Measurements from ENCODE around the gene SETD3.

SETD3 gene

DNA sequence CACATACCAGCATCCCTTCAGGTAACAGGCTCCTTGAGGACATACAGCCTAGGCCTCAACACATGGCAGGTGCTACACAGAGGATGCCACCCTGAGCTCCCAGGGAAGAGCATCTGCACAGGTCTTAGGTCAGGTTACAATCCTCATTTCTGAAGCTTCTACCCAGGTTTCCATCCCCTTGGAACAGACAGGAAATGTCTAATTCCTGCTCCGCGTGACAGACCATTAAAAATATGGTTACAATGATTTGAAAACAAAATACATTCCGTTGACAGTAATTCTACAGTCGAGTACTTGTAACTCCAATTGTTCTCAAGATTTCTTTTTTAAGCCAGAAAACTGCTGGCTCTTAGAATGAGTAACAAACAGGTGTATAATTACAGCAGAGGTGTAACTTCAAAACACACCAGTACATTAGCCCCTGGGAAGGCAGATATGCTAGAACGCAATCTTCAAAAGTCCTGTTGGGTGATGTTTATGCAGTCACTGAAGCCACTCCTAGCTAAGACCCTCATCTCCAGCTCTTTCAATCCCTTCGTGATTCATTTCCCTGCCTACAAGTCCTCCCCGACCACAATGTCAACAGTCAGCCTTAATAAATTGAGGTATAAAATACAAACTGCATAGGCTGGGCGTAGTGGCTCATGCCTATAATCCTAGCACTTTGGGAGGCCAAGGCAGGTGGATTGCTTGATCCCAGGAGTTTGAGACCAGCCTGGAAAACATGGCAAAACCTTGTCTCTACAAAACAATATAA lies 11.6 kb downstream of the SETD3 start:
- WGBS (ENCODE audit: insufficient coverage, insufficient read length) = no CpG with 5 or more reads among the region's 8 CpGs
- DNase-seq (ENCODE audit: low read depth, low spot score) = no peak

GRCh38 chr14:99468081-99468480 lies 12.6 kb downstream of the SETD3 start:
- Histone ChIP-seq H3K36me3 (ENCODE audit: control insufficient read depth, insufficient read depth, low read length) (peaks cover 3% of the 10 kb centered on the region; the same call in 1 of the 2 replicates), H3K4me1 (ENCODE audit: control insufficient read depth, insufficient read depth, low read length) (no peaks in the 10 kb centered on the region; the same call in 1 of the 2 replicates), H3K27ac (ENCODE audit: low read length) (no peak overlapping the region), H3K9me3 (ENCODE audit: control insufficient read depth, insufficient read depth, low read length) (no peaks in the 10 kb centered on the region), H3K27me3 (ENCODE audit: control insufficient read depth, insufficient read depth, low read length) (no peaks in the 10 kb centered on the region), H3K4me3 (ENCODE audit: low read length) (no peak overlapping the region)
- DNase-seq (ENCODE audit: low read depth, low spot score) = no peak
- no CpG with 5 or more reads among the region's 4 CpGs for WGBS (ENCODE audit: insufficient coverage, insufficient read length)

More for the DNA sequence above, 11.6 kb downstream of the SETD3 start:
- no peaks in the 10 kb centered on the region; the same call in 1 of the 2 replicates for H3K4me1 ChIP-seq (ENCODE audit: control insufficient read depth, insufficient read depth, low read length)
- H3K36me3 ChIP-seq (ENCODE audit: control insufficient read depth, insufficient read depth, low read length) = peaks cover 3% of the 10 kb centered on the region; the same call in 1 of the 2 replicates
- H3K27me3 ChIP-seq (ENCODE audit: control insufficient read depth, insufficient read depth, low read length) = no peaks in the 10 kb centered on the region
- no peaks in the 10 kb centered on the region for H3K9me3 ChIP-seq (ENCODE audit: control insufficient read depth, insufficient read depth, low read length)
- H3K27ac ChIP-seq (ENCODE audit: low read length) = no peak overlapping the region
- no peak overlapping the region for H3K4me3 ChIP-seq (ENCODE audit: low read length)

DNA sequence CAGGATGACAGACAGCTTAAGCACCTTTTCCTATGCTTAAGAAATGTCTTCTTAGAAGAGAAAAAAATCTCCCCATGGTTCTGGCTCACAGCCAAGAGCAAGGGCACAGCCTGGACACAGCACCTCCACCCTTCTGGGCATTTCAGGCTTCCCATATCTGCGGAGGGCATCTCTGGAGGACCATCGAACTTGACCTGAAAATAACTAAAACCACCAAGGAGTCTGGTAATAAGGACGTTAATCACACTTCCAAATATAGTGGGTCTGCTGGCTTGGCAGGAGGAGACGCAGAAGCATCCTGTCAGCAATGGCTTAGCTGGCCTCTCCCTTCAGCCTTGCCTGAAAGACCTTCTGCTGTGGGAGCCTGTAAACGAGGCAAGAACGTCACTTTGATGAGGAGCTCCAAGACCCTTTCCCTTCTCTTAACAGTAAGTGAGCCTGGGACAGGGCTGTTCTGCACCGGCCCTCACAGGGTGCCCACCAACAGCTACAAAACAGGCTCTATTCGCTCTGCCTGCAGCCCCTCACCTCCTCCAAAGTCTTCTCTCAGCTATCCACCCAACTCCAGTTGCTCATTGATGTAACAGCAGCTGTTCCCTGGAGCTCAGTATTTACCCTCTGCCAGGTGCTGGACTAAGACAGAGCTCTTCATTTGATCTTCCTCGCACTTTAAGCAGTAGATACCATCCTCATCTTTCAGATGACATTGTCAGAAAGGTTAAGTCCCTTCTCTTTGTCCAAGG lies 13.2 kb downstream of the SETD3 start:
- no CpG with 5 or more reads among the region's 9 CpGs for WGBS (ENCODE audit: insufficient coverage, insufficient read length)
- Histone ChIP-seq H3K4me3 (ENCODE audit: low read length) (no peak overlapping the region), H3K27me3 (ENCODE audit: control insufficient read depth, insufficient read depth, low read length) (no peaks in the 10 kb centered on the region), H3K9me3 (ENCODE audit: control insufficient read depth, insufficient read depth, low read length) (no peaks in the 10 kb centered on the region), H3K4me1 (ENCODE audit: control insufficient read depth, insufficient read depth, low read length) (0 out of 2 replicates have a peak, but pooled peaks cover 1% of the 10 kb centered on the region), H3K27ac (ENCODE audit: low read length) (no peak overlapping the region), H3K36me3 (ENCODE audit: control insufficient read depth, insufficient read depth, low read length) (peaks cover 3% of the 10 kb centered on the region; the same call in 1 of the 2 replicates)
- DNase-seq (ENCODE audit: low read depth, low spot score) = no peak

DNA sequence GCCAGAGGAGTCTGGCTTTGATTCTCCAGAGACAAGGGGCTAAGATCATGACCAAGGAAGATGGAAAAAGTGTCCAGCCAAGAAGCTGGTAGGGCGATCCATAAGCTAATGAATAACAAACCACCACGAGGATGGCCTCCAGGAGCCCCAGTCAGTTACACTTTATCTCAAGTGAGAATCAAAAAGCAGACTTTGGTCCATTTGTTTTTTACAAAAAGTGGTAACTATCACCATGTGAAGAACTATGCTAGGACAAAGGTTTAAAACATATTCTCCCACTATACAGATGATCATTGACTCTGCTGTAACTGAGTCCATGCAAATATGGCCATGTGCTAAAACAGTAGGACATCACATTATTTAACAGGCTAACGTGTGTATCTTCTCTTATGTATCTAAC lies 13.9 kb downstream of the SETD3 start:
- WGBS (ENCODE audit: insufficient coverage, insufficient read length) = no CpG with 5 or more reads among the region's 3 CpGs
- no peaks in the 10 kb centered on the region for H3K9me3 ChIP-seq (ENCODE audit: control insufficient read depth, insufficient read depth, low read length)
- no peaks in the 10 kb centered on the region for H3K27me3 ChIP-seq (ENCODE audit: control insufficient read depth, insufficient read depth, low read length)
- no peak overlapping the region for H3K4me3 ChIP-seq (ENCODE audit: low read length)
- peaks cover 3% of the 10 kb centered on the region; the same call in 1 of the 2 replicates for H3K36me3 ChIP-seq (ENCODE audit: control insufficient read depth, insufficient read depth, low read length)
- 0 out of 2 replicates have a peak, but pooled peaks cover 1% of the 10 kb centered on the region for H3K4me1 ChIP-seq (ENCODE audit: control insufficient read depth, insufficient read depth, low read length)
- H3K27ac ChIP-seq (ENCODE audit: low read length) = no peak overlapping the region
- no peak for DNase-seq (ENCODE audit: low read depth, low spot score)

GRCh38 chr14:99465288-99465687 lies 15.4 kb downstream of the SETD3 start:
- H3K36me3 ChIP-seq (ENCODE audit: control insufficient read depth, insufficient read depth, low read length) = peaks cover 3% of the 10 kb centered on the region; the same call in 1 of the 2 replicates
- DNase-seq (ENCODE audit: low read depth, low spot score) = no peak

DNA sequence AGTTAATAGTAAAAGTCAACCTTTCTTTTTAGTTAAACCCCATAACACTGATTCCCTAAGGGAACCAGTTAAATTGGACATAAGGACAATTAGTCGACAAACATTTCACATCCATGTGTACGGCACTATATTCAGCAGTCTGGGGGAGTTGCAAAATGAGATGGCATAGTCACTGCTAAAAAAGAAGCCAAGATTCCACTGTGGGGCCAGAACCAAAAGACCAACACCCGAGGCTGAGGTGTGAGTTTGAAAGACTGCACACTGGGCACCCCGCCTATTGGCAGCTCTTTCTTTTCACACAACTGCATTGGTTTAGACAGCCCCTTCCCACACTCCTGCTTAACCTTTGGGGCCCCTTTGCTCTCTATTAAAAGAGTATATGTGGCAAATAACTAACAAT lies 16.7 kb downstream of the SETD3 start:
- Histone ChIP-seq H3K27ac (ENCODE audit: low read length) (no peak overlapping the region), H3K36me3 (ENCODE audit: control insufficient read depth, insufficient read depth, low read length) (peaks cover 3% of the 10 kb centered on the region; the same call in 1 of the 2 replicates), H3K4me3 (ENCODE audit: low read length) (no peak overlapping the region), H3K9me3 (ENCODE audit: control insufficient read depth, insufficient read depth, low read length) (no peaks in the 10 kb centered on the region), H3K4me1 (ENCODE audit: control insufficient read depth, insufficient read depth, low read length) (0 out of 2 replicates have a peak, but pooled peaks cover 1% of the 10 kb centered on the region), H3K27me3 (ENCODE audit: control insufficient read depth, insufficient read depth, low read length) (no peaks in the 10 kb centered on the region)
- WGBS (ENCODE audit: insufficient coverage, insufficient read length) = no CpG with 5 or more reads among the region's 4 CpGs
- DNase-seq (ENCODE audit: low read depth, low spot score) = no peak

More at GRCh38 chr14:99465288-99465687, 15.4 kb downstream of the SETD3 start:
- H3K27ac ChIP-seq (ENCODE audit: low read length) = no peak overlapping the region
- H3K4me3 ChIP-seq (ENCODE audit: low read length) = no peak overlapping the region
- no peaks in the 10 kb centered on the region for H3K27me3 ChIP-seq (ENCODE audit: control insufficient read depth, insufficient read depth, low read length)
- H3K9me3 ChIP-seq (ENCODE audit: control insufficient read depth, insufficient read depth, low read length) = no peaks in the 10 kb centered on the region
- WGBS (ENCODE audit: insufficient coverage, insufficient read length) = no CpG with 5 or more reads among the region's 9 CpGs
- H3K4me1 ChIP-seq (ENCODE audit: control insufficient read depth, insufficient read depth, low read length) = 0 out of 2 replicates have a peak, but pooled peaks cover 1% of the 10 kb centered on the region

- no CpG with 5 or more reads among the region's 6 CpGs for WGBS (ENCODE audit: insufficient coverage, insufficient read length)
- H3K27me3 ChIP-seq (ENCODE audit: control insufficient read depth, insufficient read depth, low read length) = no peaks in the 10 kb centered on the region
- H3K4me1 ChIP-seq (ENCODE audit: control insufficient read depth, insufficient read depth, low read length) = 0 out of 2 replicates have a peak, but pooled peaks cover 1% of the 10 kb centered on the region
- no peak overlapping the region for H3K4me3 ChIP-seq (ENCODE audit: low read length)
- H3K27ac ChIP-seq (ENCODE audit: low read length) = no peak overlapping the region
- H3K9me3 ChIP-seq (ENCODE audit: control insufficient read depth, insufficient read depth, low read length) = no peaks in the 10 kb centered on the region
- DNase-seq (ENCODE audit: low read depth, low spot score) = no peak
- peaks cover 5% of the 10 kb centered on the region; the same call in 1 of the 2 replicates for H3K36me3 ChIP-seq (ENCODE audit: control insufficient read depth, insufficient read depth, low read length)
Observed at GRCh38 chr14:99462210-99462609, 18.4 kb downstream of the SETD3 start.

- Histone ChIP-seq H3K4me3 (ENCODE audit: low read length) (no peak overlapping the region), H3K9me3 (ENCODE audit: control insufficient read depth, insufficient read depth, low read length) (no peaks in the 10 kb centered on the region), H3K27me3 (ENCODE audit: control insufficient read depth, insufficient read depth, low read length) (no peaks in the 10 kb centered on the region), H3K4me1 (ENCODE audit: control insufficient read depth, insufficient read depth, low read length) (0 out of 2 replicates have a peak, but pooled peaks cover 1% of the 10 kb centered on the region), H3K27ac (ENCODE audit: low read length) (no peak overlapping the region), H3K36me3 (ENCODE audit: control insufficient read depth, insufficient read depth, low read length) (peaks cover 9% of the 10 kb centered on the region; the same call in 1 of the 2 replicates)
- WGBS (ENCODE audit: insufficient coverage, insufficient read length) = no CpG with 5 or more reads among the region's 5 CpGs
- no peak for DNase-seq (ENCODE audit: low read depth, low spot score)
Observed at GRCh38 chr14:99461411-99462085, 19.1 kb downstream of the SETD3 start.

DNA sequence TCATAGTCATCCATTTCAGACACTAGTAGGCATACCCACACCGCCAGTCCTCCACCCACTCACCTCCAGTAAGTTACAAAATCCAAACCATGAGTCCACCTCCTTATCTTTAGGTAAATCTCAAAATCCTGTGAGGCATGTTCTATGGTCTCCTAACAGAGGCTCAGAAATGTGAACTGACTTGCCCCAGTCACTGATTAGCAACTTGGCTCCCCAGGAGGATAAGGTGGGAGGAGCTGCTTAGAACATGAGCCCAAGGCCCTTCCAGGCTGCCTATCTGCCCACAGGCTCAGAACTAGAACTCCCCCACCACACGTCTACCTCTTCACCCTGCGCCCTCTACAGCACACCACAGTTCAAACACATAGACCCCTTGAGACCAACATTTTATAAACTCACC lies 19.9 kb downstream of the SETD3 start:
- Histone ChIP-seq H3K4me3 (ENCODE audit: low read length) (no peak overlapping the region), H3K36me3 (ENCODE audit: control insufficient read depth, insufficient read depth, low read length) (peaks cover 9% of the 10 kb centered on the region; the same call in 1 of the 2 replicates), H3K4me1 (ENCODE audit: control insufficient read depth, insufficient read depth, low read length) (0 out of 2 replicates have a peak, but pooled peaks cover 1% of the 10 kb centered on the region), H3K27ac (ENCODE audit: low read length) (no peak overlapping the region), H3K27me3 (ENCODE audit: control insufficient read depth, insufficient read depth, low read length) (no peaks in the 10 kb centered on the region), H3K9me3 (ENCODE audit: control insufficient read depth, insufficient read depth, low read length) (no peaks in the 10 kb centered on the region)
- WGBS (ENCODE audit: insufficient coverage, insufficient read length) = no CpG with 5 or more reads among the region's 3 CpGs
- DNase-seq (ENCODE audit: low read depth, low spot score) = no peak

All from iPS DF 6.9 (cell line).